Measurements from ENCODE around the gene YTHDF1.

Gene YTHDF1

GRCh38 chr20:63260521-63260920 lies 44.6 kb upstream of the YTHDF1 start:
- no peak overlapping the region for H3K4me3 ChIP-seq (ENCODE audit: low read depth, low read length)
- no peaks in the 10 kb centered on the region for H3K9me3 ChIP-seq (ENCODE audit: control insufficient read depth, insufficient read depth, low read depth, low read length)
- H3K36me3 ChIP-seq (ENCODE audit: control insufficient read depth in 2 of 2, insufficient read depth in 1 of 2, low read length in 2 of 2) = no peaks in the 10 kb centered on the region
- ChIA-PET POLR2A (no interaction called here), CTCF (interaction anchor here (1.3 kb wide), 1 partner anchor 20 kb away, joined by 3 read pairs; no protein-coding TSS in a partner anchor)
- H3K27ac ChIP-seq (ENCODE audit: extremely low read depth, low read depth, low read length) = no peak overlapping the region
- H3K4me1 ChIP-seq (ENCODE audit: control insufficient read depth, insufficient read depth, low read length) = no peaks in the 10 kb centered on the region
- TF ChIP-seq ZNF660 (tag by site-specific recombination; IDR thresholded peaks at IDR 0.05) (no peak), ZNF548 (tag by site-specific recombination; IDR thresholded peaks at IDR 0.05) (peak; percentile 57; the same call in 1 of the 2 replicates)

GRCh38 chr20:63259734-63260460 lies 44.0 kb upstream of the YTHDF1 start:
- ChIA-PET CTCF (interaction anchor here (1.3 kb wide), 1 partner anchor 20 kb away, joined by 3 read pairs; no protein-coding TSS in a partner anchor), POLR2A (no interaction called here)
- no peaks in the 10 kb centered on the region for H3K4me1 ChIP-seq (ENCODE audit: control insufficient read depth, insufficient read depth, low read length)

GRCh38 chr20:63258781-63259180 lies 42.9 kb upstream of the YTHDF1 start:
- CTCF ChIA-PET = no interaction called here

More at GRCh38 chr20:63259734-63260460, 44.0 kb upstream of the YTHDF1 start:
- Histone ChIP-seq H3K27ac (ENCODE audit: extremely low read depth, low read depth, low read length) (no peak overlapping the region), H3K4me3 (ENCODE audit: low read depth, low read length) (no peak overlapping the region), H3K36me3 (ENCODE audit: control insufficient read depth in 2 of 2, insufficient read depth in 1 of 2, low read length in 2 of 2) (no peaks in the 10 kb centered on the region), H3K9me3 (ENCODE audit: control insufficient read depth, insufficient read depth, low read depth, low read length) (no peaks in the 10 kb centered on the region)
- TF ChIP-seq EGR2 (tag by site-specific recombination; IDR thresholded peaks at IDR 0.05; ENCODE audit: low read depth) (peak; percentile 66), ZSCAN30 (tag by site-specific recombination; IDR thresholded peaks at IDR 0.05) (no peak), ZNF521 (tag by site-specific recombination; IDR thresholded peaks at IDR 0.05) (no peak), ZIC2 (tag by site-specific recombination; IDR thresholded peaks at IDR 0.05) (peak; percentile 96), ZFHX2 (tag by site-specific recombination; conservative IDR thresholded peaks at IDR 0.05) (peak; percentile 37; the same call in 1 of the 2 replicates), ZNF529 (tag by site-specific recombination; IDR thresholded peaks at IDR 0.05; ENCODE audit: insufficient replicate concordance) (no peak)

More at GRCh38 chr20:63258781-63259180, 42.9 kb upstream of the YTHDF1 start:
- Histone ChIP-seq H3K27ac (ENCODE audit: extremely low read depth, low read depth, low read length) (no peak overlapping the region), H3K36me3 (ENCODE audit: control insufficient read depth in 2 of 2, insufficient read depth in 1 of 2, low read length in 2 of 2) (no peaks in the 10 kb centered on the region), H3K4me1 (ENCODE audit: control insufficient read depth, insufficient read depth, low read length) (no peaks in the 10 kb centered on the region), H3K9me3 (ENCODE audit: control insufficient read depth, insufficient read depth, low read depth, low read length) (no peaks in the 10 kb centered on the region), H3K4me3 (ENCODE audit: low read depth, low read length) (no peak overlapping the region)
- POLR2A ChIA-PET = interaction anchor here (1.0 kb wide), 1 partner anchor 35 kb away, joined by 3 read pairs; no protein-coding TSS in a partner anchor
- TF ChIP-seq ZBTB8A (tag by site-specific recombination; IDR thresholded peaks at IDR 0.05) (no peak), KLF1 (tag by site-specific recombination; IDR thresholded peaks at IDR 0.05) (0 out of 2 replicates have a peak, but pooled peaks have one; percentile 14), ZNF394 (tag by site-specific recombination; IDR thresholded peaks at IDR 0.05; ENCODE audit: borderline replicate concordance) (peak; percentile 34; the same call in 1 of the 2 replicates), HOXD13 (CRISPR knock-in tag; IDR thresholded peaks at IDR 0.05; ENCODE audit: borderline replicate concordance) (no peak), ZNF16 (tag by site-specific recombination; IDR thresholded peaks at IDR 0.05; ENCODE audit: low read depth) (no peak), SCRT2 (tag by site-specific recombination; IDR thresholded peaks at IDR 0.05) (peak; percentile 47; the same call in 1 of the 2 replicates), PRDM2 (tag by site-specific recombination; IDR thresholded peaks at IDR 0.05; ENCODE audit: borderline replicate concordance) (no peak), SETDB1 (IDR thresholded peaks at IDR 0.05; ENCODE audit: insufficient read length, low read length) (no peak), INSM2 (tag by site-specific recombination; IDR thresholded peaks at IDR 0.05) (no peak)
